Activated CD8-positive, alpha-beta memory T cell treated with anti-CD3 and anti-CD28 coated beads, Interleukin-2, amount 50 U/mL, for 24 hours (primary cell): ENCODE results near the gene MYLK4.

Experiments used
- DNase-seq: peaks from one replicate; pipeline ENCODE4 v3.0.0-alpha.2; 2020; ENCODE audit errors: extremely low read depth

MYLK4 gene

GRCh38 chr6:2750832-2751231 lies at the start of gene MYLK4:
TSS of gene MYLK4 (minus strand) at chr6:2750922. CDS start at chr6:2749294, 1,628 bp downstream.
- no peak for DNase-seq

- DNase-seq, result peak; percentile 7
These were observed 49.3 kb upstream of the MYLK4 start for GRCh38 chr6:2799936-2800527.

GRCh38 chr6:2798586-2799134 lies 47.9 kb upstream of the MYLK4 start:
- no peak for DNase-seq

GRCh38 chr6:2797564-2798031 lies 46.9 kb upstream of the MYLK4 start:
- no peak for DNase-seq

GRCh38 chr6:2796861-2797260 lies 46.1 kb upstream of the MYLK4 start:
- DNase-seq, result no peak

GRCh38 chr6:2795956-2796355 lies 45.2 kb upstream of the MYLK4 start:
- DNase-seq, result no peak

- no peak for DNase-seq
These were observed 44.4 kb upstream of the MYLK4 start for GRCh38 chr6:2795162-2795561.

- DNase-seq, result no peak
These were observed 43.5 kb upstream of the MYLK4 start for GRCh38 chr6:2794171-2794730.

- DNase-seq, result no peak
These were observed 42.9 kb upstream of the MYLK4 start for GRCh38 chr6:2793534-2794151.

- no peak for DNase-seq
These were observed 41.8 kb upstream of the MYLK4 start for GRCh38 chr6:2792330-2793110.

GRCh38 chr6:2791450-2791974 lies 40.8 kb upstream of the MYLK4 start:
- no peak for DNase-seq

GRCh38 chr6:2790588-2791449 lies 40.1 kb upstream of the MYLK4 start:
- DNase-seq, result no peak

GRCh38 chr6:2786269-2786668 lies 35.5 kb upstream of the MYLK4 start:
- no peak for DNase-seq

- DNase-seq, result no peak
These were observed 34.2 kb upstream of the MYLK4 start for GRCh38 chr6:2784930-2785329.

- no peak for DNase-seq
These were observed 33.3 kb upstream of the MYLK4 start for GRCh38 chr6:2784061-2784460.

GRCh38 chr6:2783188-2783963 lies 32.7 kb upstream of the MYLK4 start:
- no peak for DNase-seq

- DNase-seq, result no peak
These were observed 32.1 kb upstream of the MYLK4 start for GRCh38 chr6:2782825-2783187.

- no peak for DNase-seq
These were observed 31.6 kb upstream of the MYLK4 start for GRCh38 chr6:2782356-2782708.

GRCh38 chr6:2781685-2782355 lies 31.1 kb upstream of the MYLK4 start:
- no peak for DNase-seq
